Activated B cell treated with CpG ODN at 0.5 μM for 24 hours (primary cell): ENCODE measurements around the gene NDUFS4. TPM values are rescaled to one million over a fixed set of nuclear protein-coding genes. Genes with fewer than 3 reads are reported as not detected.
"Not testable (repeated sequence)": the region's sequence is repeated elsewhere in the genome, so short reads cannot be mapped to it uniquely, and the experiment has no call there.

Source experiments
- ATAC-seq: fragments of 200-7000 bp; cut with Tn5 transposase; one replicate; pipeline ENCODE4 v1.10.0; 2021; ENCODE audit warnings: low read depth, mild to moderate bottlenecking, moderate library complexity
- CTCF ChIA-PET: fragments of 350-600 bp; sonication (Branson Sonifier 250); formaldehyde crosslinking; loops from one replicate; lab custom pipeline; 2021; ENCODE audit warnings: antibody characterized with exemption; lab: Charles Lee
- POLR2A ChIA-PET: fragments of 350-600 bp; sonication (Branson Sonifier 250); formaldehyde crosslinking; loops from one replicate; lab custom pipeline; 2021; ENCODE audit warnings: antibody characterized with exemption; lab: Charles Lee
- DNase-seq: peaks from one replicate; pipeline ENCODE4 v3.0.0; 2022
- H3K27ac Mint-ChIP-seq: one replicate; pipeline ENCODE4 v1.8.0; 2020; ENCODE audit warnings: mixed read lengths
- H3K27me3 Mint-ChIP-seq: one replicate; pipeline ENCODE4 v1.8.0; 2021; ENCODE audit warnings: mixed read lengths
- H3K36me3 Mint-ChIP-seq: one replicate; pipeline ENCODE4 v1.8.0; 2021; ENCODE audit warnings: low read depth, mixed read lengths
- H3K4me1 Mint-ChIP-seq: one replicate; pipeline ENCODE4 v1.8.0; 2021; ENCODE audit warnings: mixed read lengths
- H3K4me3 Mint-ChIP-seq: one replicate; pipeline ENCODE4 v1.8.0; 2020; ENCODE audit warnings: mild to moderate bottlenecking, mixed read lengths
- H3K9me3 Mint-ChIP-seq: one replicate; pipeline ENCODE4 v1.8.0; 2020; ENCODE audit warnings: mixed read lengths
- CTCF ChIP-seq: fragments of 200-600 bp; IDR thresholded peaks from one replicate; pipeline ENCODE4 v1.8.0; 2022; ENCODE audit warnings: antibody characterized with exemption, mild to moderate bottlenecking
- intact Hi-C: fragments of 100-400 bp; cut with micrococcal nuclease; formaldehyde crosslinking; loops from one replicate; pipeline ENCODE4 v1.15.1; 2024
- total RNA-seq: library from RNA; stranded (reverse); gene quantifications from 2 replicates; pipeline ENCODE4 v1.2.3, GENCODE V29; 2022

NDUFS4 gene
- total RNA-seq, 1 donor from 2014 or later: 35.6 TPM

GRCh38 chr5:53607886-53608285 lies 47.4 kb downstream of the NDUFS4 start:
- no peak for TF ChIP-seq CTCF
- ChIA-PET POLR2A (no interaction called here), CTCF (no interaction called here)
- Mint-ChIP-seq H3K27ac (no peak overlapping the region), H3K4me3 (no peak overlapping the region), H3K4me1 (peaks cover 3% of the 10 kb centered on the region), H3K36me3 (peaks cover 62% of the 10 kb centered on the region), H3K27me3 (no peaks in the 10 kb centered on the region), H3K9me3 (no peaks in the 10 kb centered on the region)
- intact Hi-C loops: no loop called here
- DNase-seq (no peak), ATAC-seq (no peak)

- peaks cover 57% of the 10 kb centered on the region for H3K36me3 Mint-ChIP-seq
Observed at GRCh38 chr5:53608897-53609296, 48.5 kb downstream of the NDUFS4 start.

GRCh38 chr5:53613061-53613460 lies 52.6 kb downstream of the NDUFS4 start:
- H3K27me3 Mint-ChIP-seq: no peaks in the 10 kb centered on the region
- H3K4me1 Mint-ChIP-seq: no peaks in the 10 kb centered on the region
- no peak for ATAC-seq
- H3K4me3 Mint-ChIP-seq: no peak overlapping the region
- no peak for DNase-seq
- ChIA-PET CTCF (no interaction called here), POLR2A (no interaction called here)
- no peak overlapping the region for H3K27ac Mint-ChIP-seq
- peaks cover 24% of the 10 kb centered on the region for H3K36me3 Mint-ChIP-seq
- TF ChIP-seq CTCF: no peak
- no peaks in the 10 kb centered on the region for H3K9me3 Mint-ChIP-seq
- intact Hi-C loops: no loop called here

More at GRCh38 chr5:53608897-53609296, 48.5 kb downstream of the NDUFS4 start:
- POLR2A ChIA-PET, H3K4me3 Mint-ChIP-seq, DNase-seq, H3K4me1 Mint-ChIP-seq, CTCF ChIA-PET, intact Hi-C loops, ATAC-seq, H3K27ac Mint-ChIP-seq, H3K9me3 Mint-ChIP-seq, H3K27me3 Mint-ChIP-seq: not testable (repeated sequence)

- no peaks in the 10 kb centered on the region for H3K9me3 Mint-ChIP-seq
- DNase-seq (no peak), ATAC-seq (no peak)
- peaks cover 20% of the 10 kb centered on the region for H3K36me3 Mint-ChIP-seq
- POLR2A ChIA-PET: no interaction called here
- no peak overlapping the region for H3K4me3 Mint-ChIP-seq
- H3K4me1 Mint-ChIP-seq: no peaks in the 10 kb centered on the region
- no peak overlapping the region for H3K27ac Mint-ChIP-seq
- H3K27me3 Mint-ChIP-seq: no peaks in the 10 kb centered on the region
- intact Hi-C loops: no loop called here
- no peak for TF ChIP-seq CTCF
- CTCF ChIA-PET: no interaction called here
Observed at GRCh38 chr5:53613536-53613935, 53.1 kb downstream of the NDUFS4 start.

GRCh38 chr5:53614376-53614885 lies 54.0 kb downstream of the NDUFS4 start:
- ChIA-PET POLR2A (no interaction called here), CTCF (no interaction called here)
- H3K4me3 Mint-ChIP-seq: no peak overlapping the region
- no peaks in the 10 kb centered on the region for H3K9me3 Mint-ChIP-seq
- ATAC-seq: no peak
- DNase-seq: no peak
- no peaks in the 10 kb centered on the region for H3K4me1 Mint-ChIP-seq
- intact Hi-C loops: no loop called here
- H3K27me3 Mint-ChIP-seq: no peaks in the 10 kb centered on the region
- TF ChIP-seq CTCF: no peak
- H3K36me3 Mint-ChIP-seq: peaks cover 11% of the 10 kb centered on the region
- H3K27ac Mint-ChIP-seq: no peak overlapping the region
